GM23248 (cell line): ENCODE results near the gene ILK.

Experiments
- EZH2 ChIP-seq: fragments of 200-600 bp; sonication (generic); IDR thresholded peaks from 2 replicates; pipeline ENCODE4 v1.6.1; 2018; ENCODE audit warnings: antibody characterized with exemption, mild to moderate bottlenecking; ENCODE audit not compliant: insufficient read depth, poor library complexity, severe bottlenecking
- EZH2phosphoT487 ChIP-seq: fragments of 200-600 bp; sonication (generic); IDR thresholded peaks from 2 replicates; pipeline ENCODE4 v1.6.1; 2018; ENCODE audit warnings: antibody characterized with exemption, moderate library complexity, mild to moderate bottlenecking, low read depth; ENCODE audit not compliant: insufficient read depth

DNA sequence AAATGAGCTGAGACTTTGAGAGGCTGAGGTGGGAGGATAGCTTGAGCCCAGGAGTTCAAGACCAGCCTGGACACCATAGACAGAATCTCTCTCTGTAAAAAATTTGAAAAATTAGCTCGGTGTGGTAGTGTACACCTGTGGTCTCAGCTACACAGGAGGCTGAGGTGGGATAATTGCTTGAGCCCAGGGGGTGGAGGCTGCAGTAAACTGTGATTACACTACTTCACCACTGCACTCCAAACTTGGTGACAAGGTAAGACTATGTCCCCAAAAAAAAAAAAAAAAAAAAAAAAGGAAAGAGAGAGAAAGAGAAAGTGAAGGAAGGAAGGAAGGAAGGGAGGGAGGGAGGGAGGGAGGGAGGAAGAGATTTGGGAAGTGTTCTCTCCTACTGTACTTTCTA, 25.4 kb upstream of the ILK start:
- no peak for TF ChIP-seq EZH2
- TF ChIP-seq EZH2phosphoT487 = no peak
